ENCODE results near the gene NT5C3A.
"Not testable (repeated sequence)": the region's sequence is repeated elsewhere in the genome, so short reads cannot be mapped to it uniquely, and the experiment has no call there.

The NT5C3A gene

GRCh38 chr7:33099154-33099940 is 36.8 kb upstream of the NT5C3A start:
- Histone ChIP-seq H3K4me1 (ENCODE audit: low read depth, poor library complexity, severe bottlenecking) (no peaks in the 10 kb centered on the region), H3K4me3 (IDR thresholded peaks at IDR 0.05; ENCODE audit: insufficient read depth, low read depth, low read length) (no peak overlapping the region), H3K27ac (no peak overlapping the region), H3K79me2 (ENCODE audit: insufficient read depth, low read depth) (peaks cover 16% of the 10 kb centered on the region), H3K36me3 (ENCODE audit: insufficient read depth) (peaks cover 2% of the 10 kb centered on the region; the same call in 1 of the 2 replicates), H3K9ac (no peak overlapping the region), H3K4me2 (no peak overlapping the region), H4K20me1 (ENCODE audit: insufficient read depth) (no peaks in the 10 kb centered on the region), H3K27me3 (ENCODE audit: insufficient read depth, low read depth) (no peaks in the 10 kb centered on the region), H2AFZ (ENCODE audit: low read depth) (no peak overlapping the region)
- TF ChIP-seq, protein P1, sequence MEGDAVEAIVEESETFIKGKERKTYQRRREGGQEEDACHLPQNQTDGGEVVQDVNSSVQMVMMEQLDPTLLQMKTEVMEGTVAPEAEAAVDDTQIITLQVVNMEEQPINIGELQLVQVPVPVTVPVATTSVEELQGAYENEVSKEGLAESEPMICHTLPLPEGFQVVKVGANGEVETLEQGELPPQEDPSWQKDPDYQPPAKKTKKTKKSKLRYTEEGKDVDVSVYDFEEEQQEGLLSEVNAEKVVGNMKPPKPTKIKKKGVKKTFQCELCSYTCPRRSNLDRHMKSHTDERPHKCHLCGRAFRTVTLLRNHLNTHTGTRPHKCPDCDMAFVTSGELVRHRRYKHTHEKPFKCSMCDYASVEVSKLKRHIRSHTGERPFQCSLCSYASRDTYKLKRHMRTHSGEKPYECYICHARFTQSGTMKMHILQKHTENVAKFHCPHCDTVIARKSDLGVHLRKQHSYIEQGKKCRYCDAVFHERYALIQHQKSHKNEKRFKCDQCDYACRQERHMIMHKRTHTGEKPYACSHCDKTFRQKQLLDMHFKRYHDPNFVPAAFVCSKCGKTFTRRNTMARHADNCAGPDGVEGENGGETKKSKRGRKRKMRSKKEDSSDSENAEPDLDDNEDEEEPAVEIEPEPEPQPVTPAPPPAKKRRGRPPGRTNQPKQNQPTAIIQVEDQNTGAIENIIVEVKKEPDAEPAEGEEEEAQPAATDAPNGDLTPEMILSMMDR (conservative IDR thresholded peaks at IDR 0.05; ENCODE audit: low read depth, low read length) = no peak

DNA sequence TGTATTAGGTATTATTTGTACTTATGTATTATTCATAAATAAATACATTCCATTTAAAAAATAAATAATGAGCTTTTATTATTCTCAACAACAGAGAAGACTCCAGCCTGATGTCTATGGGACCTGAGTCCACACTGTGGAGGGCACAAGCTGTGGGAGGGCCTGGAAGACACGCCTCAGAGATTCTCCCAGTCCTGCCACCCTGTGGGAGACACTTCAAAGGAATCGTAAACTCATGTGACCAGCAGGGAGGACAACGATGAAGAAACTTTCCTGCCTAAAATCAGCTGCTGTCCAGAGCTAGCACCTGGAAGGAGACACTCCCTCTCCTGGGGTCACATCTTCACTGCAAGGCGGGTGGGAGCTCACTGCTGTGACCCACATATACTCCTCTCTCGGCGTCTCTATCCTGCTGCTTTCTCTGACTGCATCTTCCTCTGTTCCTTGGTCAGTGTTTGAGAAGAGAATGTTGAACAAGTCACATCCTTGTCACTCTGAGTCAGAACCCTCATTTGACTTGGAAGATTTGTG is 32.2 kb upstream of the NT5C3A start:
- not testable (repeated sequence) for H3K4me1 ChIP-seq (ENCODE audit: low read depth, poor library complexity, severe bottlenecking); H3K27ac ChIP-seq; H4K20me1 ChIP-seq (ENCODE audit: insufficient read depth); H3K79me2 ChIP-seq (ENCODE audit: insufficient read depth, low read depth); H3K9ac ChIP-seq; H3K36me3 ChIP-seq (ENCODE audit: insufficient read depth); H3K4me3 ChIP-seq (IDR thresholded peaks at IDR 0.05; ENCODE audit: insufficient read depth, low read depth, low read length); H3K27me3 ChIP-seq (ENCODE audit: insufficient read depth, low read depth); H3K4me2 ChIP-seq; H2AFZ ChIP-seq (ENCODE audit: low read depth)

GRCh38 chr7:33093266-33093665 is 30.7 kb upstream of the NT5C3A start:
- Histone ChIP-seq H3K27ac (no peak overlapping the region), H3K27me3 (ENCODE audit: insufficient read depth, low read depth) (no peaks in the 10 kb centered on the region), H3K79me2 (ENCODE audit: insufficient read depth, low read depth) (no peaks in the 10 kb centered on the region), H3K36me3 (ENCODE audit: insufficient read depth) (peaks cover 2% of the 10 kb centered on the region; the same call in 1 of the 2 replicates), H4K20me1 (ENCODE audit: insufficient read depth) (no peaks in the 10 kb centered on the region), H3K4me2 (no peak overlapping the region), H3K4me3 (IDR thresholded peaks at IDR 0.05; ENCODE audit: insufficient read depth, low read depth, low read length) (no peak overlapping the region), H2AFZ (ENCODE audit: low read depth) (no peak overlapping the region), H3K4me1 (ENCODE audit: low read depth, poor library complexity, severe bottlenecking) (no peaks in the 10 kb centered on the region), H3K9ac (no peak overlapping the region)
- TF ChIP-seq, protein P1 (conservative IDR thresholded peaks at IDR 0.05; ENCODE audit: low read depth, low read length) = no peak

DNA sequence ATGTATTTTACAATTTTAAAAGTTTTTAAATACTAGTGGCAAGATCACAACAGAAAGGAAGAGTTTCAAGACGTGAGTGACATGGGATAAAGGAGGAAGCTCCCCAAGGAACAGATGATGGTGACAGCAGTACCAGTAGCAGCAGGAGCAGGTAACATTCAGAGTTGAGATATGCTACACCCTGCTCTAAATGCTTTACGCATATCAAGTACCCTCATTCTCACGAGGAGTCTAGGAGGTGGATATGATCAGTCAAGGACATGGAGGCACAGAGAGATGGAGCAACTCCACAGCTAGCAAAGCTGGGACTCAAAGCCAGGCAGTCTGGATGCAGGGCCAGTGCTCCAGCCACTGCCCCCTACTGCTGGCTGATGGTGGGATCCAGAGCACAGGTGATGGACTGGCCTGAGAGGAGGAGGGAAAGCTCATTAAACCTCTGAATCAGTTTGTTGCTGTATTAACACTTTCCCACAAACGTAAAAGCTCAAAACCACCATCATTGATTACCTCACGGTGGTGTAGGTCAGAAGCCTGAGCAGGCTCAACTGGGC is 29.1 kb upstream of the NT5C3A start:
- no peaks in the 10 kb centered on the region for H3K79me2 ChIP-seq (ENCODE audit: insufficient read depth, low read depth)
- no peak overlapping the region for H2AFZ ChIP-seq (ENCODE audit: low read depth)
- TF ChIP-seq, protein P1 (conservative IDR thresholded peaks at IDR 0.05; ENCODE audit: low read depth, low read length) = no peak
- H3K27me3 ChIP-seq (ENCODE audit: insufficient read depth, low read depth) = no peaks in the 10 kb centered on the region
- no peak overlapping the region for H3K4me2 ChIP-seq
- H3K27ac ChIP-seq = no peak overlapping the region
- no peaks in the 10 kb centered on the region for H4K20me1 ChIP-seq (ENCODE audit: insufficient read depth)
- H3K4me3 ChIP-seq (IDR thresholded peaks at IDR 0.05; ENCODE audit: insufficient read depth, low read depth, low read length) = no peak overlapping the region
- H3K9ac ChIP-seq = no peak overlapping the region
- no peaks in the 10 kb centered on the region for H3K36me3 ChIP-seq (ENCODE audit: insufficient read depth)
- no peaks in the 10 kb centered on the region for H3K4me1 ChIP-seq (ENCODE audit: low read depth, poor library complexity, severe bottlenecking)

GRCh38 chr7:33091111-33091531 is 28.5 kb upstream of the NT5C3A start:
- no peak overlapping the region for H3K9ac ChIP-seq
- no peak overlapping the region for H3K4me3 ChIP-seq (IDR thresholded peaks at IDR 0.05; ENCODE audit: insufficient read depth, low read depth, low read length)
- H3K4me1 ChIP-seq (ENCODE audit: low read depth, poor library complexity, severe bottlenecking) = no peaks in the 10 kb centered on the region
- H3K27me3 ChIP-seq (ENCODE audit: insufficient read depth, low read depth) = no peaks in the 10 kb centered on the region
- no peak overlapping the region for H3K27ac ChIP-seq
- H3K36me3 ChIP-seq (ENCODE audit: insufficient read depth) = no peaks in the 10 kb centered on the region
- no peaks in the 10 kb centered on the region for H3K79me2 ChIP-seq (ENCODE audit: insufficient read depth, low read depth)
- TF ChIP-seq, protein P1 (conservative IDR thresholded peaks at IDR 0.05; ENCODE audit: low read depth, low read length) = no peak
- no peaks in the 10 kb centered on the region for H4K20me1 ChIP-seq (ENCODE audit: insufficient read depth)
- no peak overlapping the region for H3K4me2 ChIP-seq
- no peak overlapping the region for H2AFZ ChIP-seq (ENCODE audit: low read depth)

All from KMS-11 (cell line).